Mucosa of descending colon (tissue), 3 donors: ENCODE results near the gene EEF1E1. TPM values are rescaled to one million over a fixed set of nuclear protein-coding genes. Genes with fewer than 3 reads are reported as not detected.

Source experiments
- ATAC-seq: fragments of 200-7000 bp; cut with Tn5 transposase; one replicate; pipeline ENCODE4 v1.9.1; 2020; ENCODE audit warnings: mild to moderate bottlenecking, moderate library complexity
- DNase-seq, 3 donors: peaks; one replicate each; pipeline ENCODE4 v3.0.0-alpha.2; 2020
- H3K36me3 ChIP-seq: fragments of 200-600 bp; one replicate; pipeline ENCODE4 v1.8.0; 2021; ENCODE audit warnings: low read depth, mild to moderate bottlenecking
- H3K4me1 ChIP-seq: fragments of 200-600 bp; one replicate; pipeline ENCODE4 v1.8.0; 2021; ENCODE audit warnings: low read depth, mild to moderate bottlenecking
- H3K4me3 ChIP-seq: fragments of 200-600 bp; one replicate; pipeline ENCODE4 v1.8.0; 2021; ENCODE audit warnings: mild to moderate bottlenecking
- H3K9me3 ChIP-seq: fragments of 200-600 bp; one replicate; pipeline ENCODE4 v1.8.0; 2021; ENCODE audit warnings: mild to moderate bottlenecking
- intact Hi-C, 2 donors: fragments of 100-400 bp; cut with DNase I in 1 of 2; cut with micrococcal nuclease in 1 of 2; formaldehyde crosslinking; loops; one replicate each; pipeline versions ENCODE4 v1.11.0 to v1.11.1; 2022; cut with DNase I, micrococcal nuclease
- total RNA-seq, 3 donors: library from RNA; stranded (reverse); fragmentation: NEBNext Ultra II Directional in 2 of 3; extraction: Animal tissue kit (Norgen Biotek cat#: 25700) in 2 of 3; gene quantifications; one replicate each; pipeline versions ENCODE4 v1.2.1 to v1.2.4, GENCODE V29; 2021 to 2023
- TF ChIP-seq, protein P1 (sequence below): fragments of 200-600 bp; IDR thresholded peaks from one replicate; pipeline ENCODE4 v1.8.0; 2022; ENCODE audit warnings: antibody characterized with exemption, mild to moderate bottlenecking
- donor health status: DM: no; HTN: no; CAD: no; lungs with moderate emphysema.
- donor health status: DM: no; HTN: no; CAD: no.
- donor health status: DM: no; HTN: yes; CAD: no.

The EEF1E1 gene
- total RNA-seq, 3 donors from 2014 or later: 7.8 to 16.4 (median 8.6) TPM

- Histone ChIP-seq H3K4me3 (no peak overlapping the region), H3K9me3 (no peaks in the 10 kb centered on the region), H3K4me1 (peaks cover 11% of the 10 kb centered on the region), H3K36me3 (peaks cover 5% of the 10 kb centered on the region)
- intact Hi-C loops: no loop called here
- TF ChIP-seq, protein P1, sequence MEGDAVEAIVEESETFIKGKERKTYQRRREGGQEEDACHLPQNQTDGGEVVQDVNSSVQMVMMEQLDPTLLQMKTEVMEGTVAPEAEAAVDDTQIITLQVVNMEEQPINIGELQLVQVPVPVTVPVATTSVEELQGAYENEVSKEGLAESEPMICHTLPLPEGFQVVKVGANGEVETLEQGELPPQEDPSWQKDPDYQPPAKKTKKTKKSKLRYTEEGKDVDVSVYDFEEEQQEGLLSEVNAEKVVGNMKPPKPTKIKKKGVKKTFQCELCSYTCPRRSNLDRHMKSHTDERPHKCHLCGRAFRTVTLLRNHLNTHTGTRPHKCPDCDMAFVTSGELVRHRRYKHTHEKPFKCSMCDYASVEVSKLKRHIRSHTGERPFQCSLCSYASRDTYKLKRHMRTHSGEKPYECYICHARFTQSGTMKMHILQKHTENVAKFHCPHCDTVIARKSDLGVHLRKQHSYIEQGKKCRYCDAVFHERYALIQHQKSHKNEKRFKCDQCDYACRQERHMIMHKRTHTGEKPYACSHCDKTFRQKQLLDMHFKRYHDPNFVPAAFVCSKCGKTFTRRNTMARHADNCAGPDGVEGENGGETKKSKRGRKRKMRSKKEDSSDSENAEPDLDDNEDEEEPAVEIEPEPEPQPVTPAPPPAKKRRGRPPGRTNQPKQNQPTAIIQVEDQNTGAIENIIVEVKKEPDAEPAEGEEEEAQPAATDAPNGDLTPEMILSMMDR: no peak
- DNase-seq (no peak), ATAC-seq (no peak)
Measured at GRCh38 chr6:8061736-8062135, 40.6 kb downstream of the EEF1E1 start.

DNA sequence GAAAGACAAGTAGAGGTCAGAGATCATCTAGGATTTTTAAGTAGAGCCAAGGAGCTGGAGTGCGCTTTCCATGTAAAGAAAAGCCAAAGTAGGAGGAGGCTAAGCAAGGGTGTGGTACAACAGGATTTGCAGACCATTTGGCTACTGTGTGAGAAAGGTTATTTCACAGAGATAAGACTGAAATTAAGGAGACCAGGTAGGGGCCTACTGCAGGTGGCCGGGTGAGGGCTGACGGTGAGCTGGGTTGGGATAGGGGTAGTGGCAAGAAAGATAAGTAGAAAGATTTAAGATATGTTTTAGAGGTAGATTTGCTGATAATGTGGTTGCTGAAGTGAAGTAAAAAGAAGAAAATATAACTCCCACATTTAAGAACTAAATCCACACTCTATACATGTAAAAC, 42.0 kb downstream of the EEF1E1 start:
- Histone ChIP-seq H3K36me3 (peaks cover 5% of the 10 kb centered on the region), H3K9me3 (no peaks in the 10 kb centered on the region), H3K4me3 (no peak overlapping the region), H3K4me1 (peaks cover 11% of the 10 kb centered on the region)
- TF ChIP-seq, protein P1: no peak
- DNase-seq (no peak), ATAC-seq (no peak)
- intact Hi-C loops: no loop called here

GRCh38 chr6:8059129-8059528, 43.2 kb downstream of the EEF1E1 start:
- intact Hi-C loops: no loop called here
- Histone ChIP-seq H3K4me1 (no peaks in the 10 kb centered on the region), H3K9me3 (no peaks in the 10 kb centered on the region), H3K36me3 (peaks cover 5% of the 10 kb centered on the region), H3K4me3 (no peak overlapping the region)
- TF ChIP-seq, protein P1: no peak
- DNase-seq: no peak
- no peak for ATAC-seq

GRCh38 chr6:8057793-8058192, 44.6 kb downstream of the EEF1E1 start:
- peaks cover 5% of the 10 kb centered on the region for H3K36me3 ChIP-seq
- intact Hi-C loops: no loop called here
- DNase-seq (no peak), ATAC-seq (no peak)
- TF ChIP-seq, protein P1: no peak
- H3K4me3 ChIP-seq: no peak overlapping the region
- H3K4me1 ChIP-seq: no peaks in the 10 kb centered on the region
- no peaks in the 10 kb centered on the region for H3K9me3 ChIP-seq

GRCh38 chr6:8057263-8057662, 45.1 kb downstream of the EEF1E1 start:
- ATAC-seq (no peak), DNase-seq (no peak)
- Histone ChIP-seq H3K4me1 (no peaks in the 10 kb centered on the region), H3K4me3 (no peak overlapping the region), H3K36me3 (peaks cover 5% of the 10 kb centered on the region), H3K9me3 (no peaks in the 10 kb centered on the region)
- TF ChIP-seq, protein P1: no peak
- intact Hi-C loops: no loop called here

DNA sequence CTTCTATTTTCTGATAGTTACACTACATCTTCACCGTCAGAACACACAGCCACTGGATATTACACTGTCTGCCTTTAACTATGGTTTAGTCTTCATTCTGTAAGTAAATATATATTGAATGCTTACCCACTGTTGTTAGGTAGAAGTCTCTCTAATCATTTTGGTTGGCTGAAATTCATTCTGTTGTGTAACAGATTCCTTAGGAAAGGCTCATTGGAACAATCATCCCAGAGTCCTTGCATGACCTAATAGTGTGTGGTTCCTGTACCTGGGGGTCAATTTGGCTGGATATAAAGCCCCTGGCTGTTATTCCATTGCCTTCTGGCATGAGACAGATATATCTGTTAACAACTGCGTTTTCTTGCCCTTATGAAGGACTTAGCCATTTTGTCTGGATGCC, 48.1 kb downstream of the EEF1E1 start:
- no peaks in the 10 kb centered on the region for H3K4me1 ChIP-seq
- TF ChIP-seq, protein P1: no peak
- H3K9me3 ChIP-seq: no peaks in the 10 kb centered on the region
- intact Hi-C loops: no loop called here
- ATAC-seq: no peak
- DNase-seq: no peak
- no peak overlapping the region for H3K4me3 ChIP-seq
- no peaks in the 10 kb centered on the region for H3K36me3 ChIP-seq
